Fibroblast of pulmonary artery (primary cell): ENCODE measurements around the gene ADAM11.

Source experiments
- DNase-seq: peaks from one replicate; pipeline ENCODE4 v3.0.0-alpha.2; 2010; ENCODE audit warnings: low read depth
- H3K4me3 ChIP-seq: replicated peaks from 2 replicates; pipeline ENCODE4 v1.5.1; 2011; ENCODE audit warnings: low read depth, mild to moderate bottlenecking, control low read depth, low read length, moderate library complexity
- CTCF ChIP-seq: IDR thresholded peaks from 2 replicates; pipeline ENCODE4 v1.5.1; 2011; ENCODE audit warnings: mild to moderate bottlenecking, control low read depth, low read length, inconsistent platforms; ENCODE audit errors: missing control alignments

ADAM11 gene

GRCh38 chr17:44772308-44773045 is 13.7 kb downstream of the ADAM11 start:
- DNase-seq, result no peak
- TF ChIP-seq CTCF, result no peak
- no peak overlapping the region for H3K4me3 ChIP-seq

- H3K4me3 ChIP-seq, result no peak overlapping the region
- no peak for DNase-seq
- TF ChIP-seq CTCF, result no peak
Measured at GRCh38 chr17:44773140-44773539, 14.4 kb downstream of the ADAM11 start.

- peak; percentile 98 for TF ChIP-seq CTCF
- DNase-seq, result peak; percentile 74
- peak overlapping the region; percentile 66 for H3K4me3 ChIP-seq
Measured at GRCh38 chr17:44774271-44775135, 15.7 kb downstream of the ADAM11 start.

GRCh38 chr17:44775136-44775837 is 16.5 kb downstream of the ADAM11 start:
- TF ChIP-seq CTCF, result no peak

GRCh38 chr17:44775838-44776621 is 17.2 kb downstream of the ADAM11 start:
- no peak for TF ChIP-seq CTCF
- H3K4me3 ChIP-seq, result peak overlapping the region; percentile 66
- DNase-seq, result no peak

More at GRCh38 chr17:44775136-44775837, 16.5 kb downstream of the ADAM11 start:
- H3K4me3 ChIP-seq, result peak overlapping the region; percentile 66
- peak; percentile 98 for DNase-seq

GRCh38 chr17:44776628-44777393 is 18.0 kb downstream of the ADAM11 start:
- DNase-seq, result no peak
- TF ChIP-seq CTCF, result no peak
- H3K4me3 ChIP-seq, result no peak overlapping the region
